Mucosa of descending colon (tissue), 3 donors: ENCODE measurements around the gene POLR3E. TPM values are rescaled to one million over a fixed set of nuclear protein-coding genes. Genes with fewer than 3 reads are reported as not detected.
A peak's percentile ranks its signal among the peaks of the same experiment; 100 is the strongest.

Experiments used
- ATAC-seq: fragments of 200-7000 bp; cut with Tn5 transposase; one replicate; pipeline ENCODE4 v1.9.1; 2020; ENCODE audit warnings: mild to moderate bottlenecking, moderate library complexity
- DNase-seq, 3 donors: peaks; one replicate each; pipeline ENCODE4 v3.0.0-alpha.2; 2020
- H3K36me3 ChIP-seq: fragments of 200-600 bp; one replicate; pipeline ENCODE4 v1.8.0; 2021; ENCODE audit warnings: low read depth, mild to moderate bottlenecking
- H3K4me1 ChIP-seq: fragments of 200-600 bp; one replicate; pipeline ENCODE4 v1.8.0; 2021; ENCODE audit warnings: low read depth, mild to moderate bottlenecking
- H3K4me3 ChIP-seq: fragments of 200-600 bp; one replicate; pipeline ENCODE4 v1.8.0; 2021; ENCODE audit warnings: mild to moderate bottlenecking
- H3K9me3 ChIP-seq: fragments of 200-600 bp; one replicate; pipeline ENCODE4 v1.8.0; 2021; ENCODE audit warnings: mild to moderate bottlenecking
- CTCF ChIP-seq: fragments of 200-600 bp; IDR thresholded peaks from one replicate; pipeline ENCODE4 v1.8.0; 2022; ENCODE audit warnings: antibody characterized with exemption, mild to moderate bottlenecking
- intact Hi-C, 2 donors: fragments of 100-400 bp; cut with DNase I in 1 of 2; cut with micrococcal nuclease in 1 of 2; formaldehyde crosslinking; loops; one replicate each; pipeline versions ENCODE4 v1.11.0 to v1.11.1; 2022; cut with DNase I, micrococcal nuclease
- total RNA-seq, 3 donors: library from RNA; stranded (reverse); fragmentation: NEBNext Ultra II Directional in 2 of 3; extraction: Animal tissue kit (Norgen Biotek cat#: 25700) in 2 of 3; gene quantifications; one replicate each; pipeline versions ENCODE4 v1.2.1 to v1.2.4, GENCODE V29; 2021 to 2023
- donor health status: DM: no; HTN: no; CAD: no; lungs with moderate emphysema.
- donor health status: DM: no; HTN: no; CAD: no.
- donor health status: DM: no; HTN: yes; CAD: no.

POLR3E gene
- total RNA-seq, 3 donors from 2014 or later: 37.7 to 54.5 (median 49.5) TPM

DNA sequence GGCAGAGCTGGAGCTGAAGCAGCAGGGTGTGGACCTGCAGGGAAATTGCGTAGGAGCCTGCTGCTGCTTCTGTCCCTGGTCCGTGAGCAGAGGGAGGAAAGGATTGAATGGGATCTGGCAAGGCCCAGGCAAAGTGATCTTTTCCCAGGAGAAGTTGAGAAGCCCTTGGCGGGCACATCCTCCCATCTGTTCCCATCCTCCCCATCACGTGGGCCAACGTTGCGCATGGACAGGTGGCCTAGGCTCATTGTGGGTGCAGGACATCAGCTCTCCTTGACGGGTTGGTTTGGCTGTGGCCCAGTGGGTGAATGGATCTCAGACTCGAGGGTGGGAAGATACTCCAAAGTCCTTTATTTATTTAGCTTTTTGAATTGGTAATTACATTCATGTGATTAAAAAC is 29.4 kb upstream of the POLR3E start:
- H3K4me1 ChIP-seq: no peaks in the 10 kb centered on the region
- H3K4me3 ChIP-seq: no peak overlapping the region
- TF ChIP-seq CTCF: no peak
- DNase-seq (no peak), ATAC-seq (no peak)
- peaks cover 4% of the 10 kb centered on the region for H3K36me3 ChIP-seq
- intact Hi-C loops: no loop called here
- no peaks in the 10 kb centered on the region for H3K9me3 ChIP-seq

DNA sequence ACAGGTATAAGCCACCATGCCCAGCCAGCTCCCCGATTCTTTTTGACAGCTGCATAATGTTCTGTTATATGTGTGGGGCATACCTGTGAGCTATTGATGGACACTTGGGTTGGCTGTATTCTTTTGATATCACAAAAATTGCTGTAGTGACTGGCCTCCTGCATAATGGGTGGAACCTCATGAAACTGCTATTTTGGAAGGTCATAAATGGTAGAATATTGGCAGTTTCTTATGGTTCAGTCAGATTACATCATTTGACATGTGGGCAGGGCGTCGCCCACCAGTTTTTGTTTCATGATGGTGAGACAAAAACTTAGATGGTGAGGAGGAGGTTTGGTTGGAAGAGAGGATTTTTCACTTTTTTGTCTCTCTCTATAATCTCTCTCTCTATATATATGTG is 26.7 kb upstream of the POLR3E start:
- intact Hi-C loops: no loop called here
- ATAC-seq (no peak), DNase-seq (no peak)
- Histone ChIP-seq H3K36me3 (peaks cover 4% of the 10 kb centered on the region), H3K9me3 (no peaks in the 10 kb centered on the region), H3K4me1 (no peaks in the 10 kb centered on the region), H3K4me3 (no peak overlapping the region)
- no peak for TF ChIP-seq CTCF

DNA sequence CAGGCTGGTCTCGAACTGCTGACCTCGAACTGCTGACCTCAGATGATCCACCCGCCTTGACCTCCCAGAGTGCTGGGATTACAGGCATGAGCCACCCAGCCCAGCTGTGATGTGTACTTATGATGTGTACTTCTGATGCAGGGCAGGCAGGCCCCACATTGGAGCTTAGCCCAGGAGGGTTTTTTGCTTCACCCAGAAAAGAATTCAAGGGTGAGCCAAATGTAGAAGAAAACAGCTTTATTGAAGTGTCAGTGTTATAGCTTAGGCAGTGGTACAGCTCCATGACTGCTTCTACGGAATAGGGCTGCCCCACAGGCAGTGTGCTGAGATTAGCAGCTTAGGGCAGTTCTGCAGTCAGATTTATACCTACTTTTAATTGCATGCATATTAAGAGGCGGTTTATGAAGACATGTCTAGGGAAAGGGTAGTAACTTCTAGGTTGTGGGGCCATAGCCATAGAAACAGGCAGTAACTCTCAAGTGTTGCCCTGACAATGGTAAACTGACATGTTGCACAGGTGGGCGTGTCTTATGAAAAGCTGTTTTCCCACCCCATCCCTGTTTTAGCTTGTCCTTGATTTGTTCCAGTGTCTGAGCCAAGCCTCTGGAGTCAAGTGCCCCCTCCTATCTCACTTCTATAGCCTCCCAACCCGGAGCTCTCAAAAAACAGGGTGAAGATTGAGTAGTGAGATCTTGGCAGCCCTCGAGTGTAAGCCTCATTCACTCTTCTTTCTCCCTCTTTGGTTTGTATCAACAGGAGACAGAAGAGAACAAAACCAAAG is 24.1 kb upstream of the POLR3E start:
- DNase-seq: no peak
- no peak for ATAC-seq
- no peaks in the 10 kb centered on the region for H3K4me1 ChIP-seq
- intact Hi-C loops: no loop called here
- no peaks in the 10 kb centered on the region for H3K9me3 ChIP-seq
- H3K4me3 ChIP-seq: no peak overlapping the region
- TF ChIP-seq CTCF: no peak
- peaks cover 4% of the 10 kb centered on the region for H3K36me3 ChIP-seq

GRCh38 chr16:22274916-22275315 is 22.3 kb upstream of the POLR3E start:
- no peaks in the 10 kb centered on the region for H3K36me3 ChIP-seq
- no peak overlapping the region for H3K4me3 ChIP-seq
- H3K9me3 ChIP-seq: no peaks in the 10 kb centered on the region
- no peak for TF ChIP-seq CTCF
- H3K4me1 ChIP-seq: no peaks in the 10 kb centered on the region
- ATAC-seq: no peak
- no peak for DNase-seq
- intact Hi-C loops: no loop called here

- DNase-seq (no peak), ATAC-seq (peak; percentile 31)
- no peaks in the 10 kb centered on the region for H3K4me1 ChIP-seq
- intact Hi-C loops: no loop called here
- no peak for TF ChIP-seq CTCF
- H3K4me3 ChIP-seq: no peak overlapping the region
- H3K36me3 ChIP-seq: no peaks in the 10 kb centered on the region
- H3K9me3 ChIP-seq: no peaks in the 10 kb centered on the region
Observed at GRCh38 chr16:22278441-22279230, 18.6 kb upstream of the POLR3E start.
